Thymus (tissue), 11 donors: ENCODE results near the gene SLC26A3. TPM values are rescaled to one million over a fixed set of nuclear protein-coding genes. Genes with fewer than 3 reads are reported as not detected.
A peak's percentile ranks its signal among the peaks of the same experiment; 100 is the strongest.

ENCODE experiments used
- DNase-seq, 9 donors: peaks; one replicate each; pipeline ENCODE4 v3.0.0-alpha.2; 2013; ENCODE audit warnings: low spot score in 9 of 9, low read depth in 6 of 9, missing footprints in 1 of 9
- H3K27ac ChIP-seq, 2 donors: one replicate each; pipeline ENCODE4 v1.5.1; 2013; ENCODE audit warnings: control low read depth in 1 of 2, low read depth in 1 of 2, low read length in 1 of 2, mild to moderate bottlenecking in 1 of 2, moderate library complexity in 1 of 2
- H3K27me3 ChIP-seq, 2 donors: one replicate each; pipeline ENCODE4 v1.5.1; 2013; ENCODE audit warnings: low read length in 1 of 2; ENCODE audit not compliant: control insufficient read depth in 2 of 2, insufficient read depth in 1 of 2
- H3K36me3 ChIP-seq, 2 donors: one replicate each; pipeline ENCODE4 v1.5.1; 2013; ENCODE audit warnings: low read length in 1 of 2, mild to moderate bottlenecking in 1 of 2, moderate library complexity in 1 of 2; ENCODE audit not compliant: control insufficient read depth in 2 of 2, insufficient read depth in 2 of 2
- H3K4me1 ChIP-seq, 2 donors: one replicate each; pipeline ENCODE4 v1.5.1; 2013; ENCODE audit warnings: low read length in 2 of 2; ENCODE audit not compliant: control insufficient read depth in 2 of 2, insufficient read depth in 2 of 2
- H3K4me3 ChIP-seq, 2 donors: one replicate each; pipeline ENCODE4 v1.5.1; 2013; ENCODE audit warnings: low read length in 2 of 2, control low read depth in 1 of 2, mild to moderate bottlenecking in 1 of 2
- H3K9me3 ChIP-seq, 2 donors: one replicate each; pipeline ENCODE4 v1.5.1; 2013; ENCODE audit warnings: low read length in 1 of 2, mild to moderate bottlenecking in 1 of 2; ENCODE audit not compliant: control insufficient read depth in 2 of 2, insufficient read depth in 1 of 2
- WGBS: extraction: QIAGEN DNeasy Blood & Tissue Kit; methylation state at CpG from one replicate; pipeline ENCODE4 v1.1.7; 2013; 5-methylcytosine and 5-hydroxymethylcytosine counted together
- polyA plus RNA-seq: library from polyadenylated mRNA; stranded (reverse); fragments of 200-250 nt; gene quantifications from one replicate; pipeline ENCODE4 v1.2.3, GENCODE V29; 2013
- total RNA-seq: library from RNA; stranded (reverse); fragments of 120-200 nt; gene quantifications from one replicate; pipeline ENCODE4 v1.2.4, GENCODE V29; 2013
- donor health status: healthy.

The SLC26A3 gene
- total and polyA plus RNA-seq, 2 donors, result 0.09 to 0.11 TPM

DNA sequence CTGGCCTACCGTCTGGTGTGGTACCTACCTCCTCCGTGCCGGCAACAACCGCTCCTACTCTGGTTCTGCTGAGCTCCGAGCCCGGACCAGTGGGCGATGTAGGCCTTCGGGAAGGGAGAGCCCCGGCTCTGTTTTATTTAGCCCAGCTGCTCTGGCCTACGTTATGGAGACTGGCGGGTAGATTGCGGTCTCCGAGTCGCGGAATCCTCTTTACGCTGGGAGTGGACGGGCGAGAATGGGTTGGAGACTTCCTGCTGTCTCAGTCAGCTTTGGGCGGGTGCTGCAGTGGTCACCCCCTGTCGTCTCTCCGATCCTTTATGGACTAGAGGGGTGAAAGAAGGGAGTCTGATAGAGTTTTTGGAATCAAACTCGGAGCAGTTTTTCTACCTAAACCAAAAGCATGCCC, 58.7 kb downstream of the SLC26A3 start:
- Histone ChIP-seq H3K9me3 (no peaks in the 10 kb centered on the region), H3K27ac (peak overlapping the region; percentile 98 to 100), H3K36me3 (peaks cover 0 to 4% of the 10 kb centered on the region in 2 donors), H3K4me3 (peak overlapping the region; percentile 62 to 91), H3K4me1 (peaks cover 17 to 18% of the 10 kb centered on the region in 2 donors), H3K27me3 (no peaks in the 10 kb centered on the region)
- DNase-seq, result peak in 1 of 9 donors; percentile 4
- WGBS, result under 1% methylated on average over 22 of the region's 22 CpGs

DNA sequence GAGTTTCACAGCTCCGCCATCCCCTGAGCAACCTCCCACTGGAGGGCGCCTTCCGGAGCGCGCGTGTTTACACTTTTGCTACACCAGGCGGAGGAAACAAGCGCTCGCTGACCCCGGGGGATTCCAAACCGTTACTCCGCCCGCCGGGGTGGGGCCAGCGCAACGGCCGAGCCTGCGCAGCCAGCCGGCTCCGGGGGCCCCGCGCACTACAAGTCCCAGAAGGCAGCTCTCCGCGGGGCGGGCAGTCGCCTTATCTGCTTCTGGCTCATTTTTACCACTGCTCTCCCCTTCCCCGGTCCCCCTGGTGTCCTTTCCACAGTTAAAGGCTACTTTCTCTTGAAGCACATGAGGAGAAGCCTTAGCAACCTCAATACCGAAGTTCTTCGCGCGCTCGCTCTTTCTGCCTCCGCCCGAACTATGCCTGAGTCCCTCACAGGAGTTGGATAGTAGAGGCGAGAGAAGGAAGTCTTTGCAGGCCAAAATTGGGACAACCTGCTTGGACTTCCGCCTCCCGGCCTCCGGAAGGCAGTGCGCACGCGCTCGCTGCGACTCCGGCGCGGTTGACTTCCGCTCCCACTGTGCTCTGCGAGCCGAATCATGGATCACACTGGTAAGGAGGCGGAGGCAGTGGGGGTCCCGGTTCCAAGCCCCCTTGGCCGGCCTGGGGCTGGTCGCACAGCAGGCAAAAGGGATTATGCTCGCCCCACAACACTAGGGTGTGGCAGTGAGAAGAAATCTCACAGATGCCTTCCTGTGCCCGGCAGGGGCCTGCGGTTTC, 59.3 kb downstream of the SLC26A3 start, which contains the start of gene CBLL1:
Gene CBLL1, plus strand, starts transcription at position 576 of the 778 bp plus-strand sequence. Its CDS starts 22 bp downstream, at position 598.
- WGBS, result under 1% methylated on average over 56 of the region's 56 CpGs
- Histone ChIP-seq H3K9me3 (no peaks in the 10 kb centered on the region), H3K4me1 (peaks cover 17 to 18% of the 10 kb centered on the region in 2 donors), H3K4me3 (peak within 1 kb of the TSS; percentile 62 to 91), H3K36me3 (peaks cover 0 to under 1% of the 10 kb centered on the region in 2 donors), H3K27ac (peak within 1 kb of the TSS; percentile 98 to 100), H3K27me3 (no peaks in the 10 kb centered on the region)
- peak; percentile 85 to 97 (median 93) for DNase-seq

DNA sequence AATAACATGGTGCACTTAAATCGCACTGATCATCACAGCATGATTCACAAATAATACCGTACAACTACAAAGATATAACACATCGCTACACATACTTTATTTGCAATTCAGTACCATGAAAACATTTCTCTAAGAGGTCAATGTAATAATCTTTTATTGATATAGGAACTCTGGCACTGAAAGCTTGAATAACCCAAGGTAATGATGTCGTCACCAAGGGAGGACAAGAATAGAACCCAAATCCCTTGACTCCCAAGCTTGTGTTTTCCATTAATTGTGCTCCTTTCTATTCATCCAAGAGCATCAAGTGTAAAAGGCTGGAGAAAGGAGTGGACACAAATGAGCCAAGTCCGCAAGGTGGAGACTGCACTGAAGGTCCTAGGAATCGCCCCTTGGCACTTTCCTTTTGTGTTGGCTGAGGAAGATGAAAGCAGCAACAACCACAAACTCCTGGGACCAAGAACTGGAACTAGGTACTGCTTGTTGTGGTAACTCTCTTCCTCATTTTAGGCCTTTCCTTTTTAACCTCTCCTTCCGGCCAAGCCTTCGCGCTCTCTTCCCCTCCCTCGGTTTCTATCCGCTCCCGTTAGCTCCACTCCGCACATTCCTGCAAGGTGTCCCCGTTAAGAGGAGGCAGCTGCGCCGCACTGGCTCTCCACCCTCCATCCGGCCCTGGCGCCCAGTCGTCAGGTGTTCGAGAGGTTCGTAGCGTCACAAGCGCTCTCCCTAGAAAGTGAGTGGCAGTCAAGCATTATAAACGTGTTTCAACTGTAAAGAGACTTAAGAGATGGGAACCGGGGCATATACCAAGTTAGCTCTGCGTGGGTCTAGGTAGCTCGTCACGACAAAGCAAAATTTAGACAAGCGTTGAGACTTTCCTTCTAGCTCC, 60.1 kb downstream of the SLC26A3 start:
- H3K4me3 ChIP-seq, result peak overlapping the region; percentile 62 to 91
- no peaks in the 10 kb centered on the region for H3K27me3 ChIP-seq
- no peaks in the 10 kb centered on the region for H3K36me3 ChIP-seq
- 13% methylated on average over 29 of the region's 29 CpGs for WGBS
- H3K9me3 ChIP-seq, result no peaks in the 10 kb centered on the region
- peak in 1 of 9 donors; percentile 89 for DNase-seq
- H3K27ac ChIP-seq, result peak overlapping the region; percentile 98 to 100
- peaks cover 17 to 18% of the 10 kb centered on the region in 2 donors for H3K4me1 ChIP-seq

- Histone ChIP-seq H3K36me3 (no peaks in the 10 kb centered on the region), H3K9me3 (no peaks in the 10 kb centered on the region), H3K4me1 (no peaks in the 10 kb centered on the region), H3K27ac (no peak overlapping the region), H3K27me3 (no peaks in the 10 kb centered on the region), H3K4me3 (no peak overlapping the region)
- DNase-seq, result no peak
Observed at GRCh38 chr7:107728276-107728675, 74.7 kb downstream of the SLC26A3 start.

DNA sequence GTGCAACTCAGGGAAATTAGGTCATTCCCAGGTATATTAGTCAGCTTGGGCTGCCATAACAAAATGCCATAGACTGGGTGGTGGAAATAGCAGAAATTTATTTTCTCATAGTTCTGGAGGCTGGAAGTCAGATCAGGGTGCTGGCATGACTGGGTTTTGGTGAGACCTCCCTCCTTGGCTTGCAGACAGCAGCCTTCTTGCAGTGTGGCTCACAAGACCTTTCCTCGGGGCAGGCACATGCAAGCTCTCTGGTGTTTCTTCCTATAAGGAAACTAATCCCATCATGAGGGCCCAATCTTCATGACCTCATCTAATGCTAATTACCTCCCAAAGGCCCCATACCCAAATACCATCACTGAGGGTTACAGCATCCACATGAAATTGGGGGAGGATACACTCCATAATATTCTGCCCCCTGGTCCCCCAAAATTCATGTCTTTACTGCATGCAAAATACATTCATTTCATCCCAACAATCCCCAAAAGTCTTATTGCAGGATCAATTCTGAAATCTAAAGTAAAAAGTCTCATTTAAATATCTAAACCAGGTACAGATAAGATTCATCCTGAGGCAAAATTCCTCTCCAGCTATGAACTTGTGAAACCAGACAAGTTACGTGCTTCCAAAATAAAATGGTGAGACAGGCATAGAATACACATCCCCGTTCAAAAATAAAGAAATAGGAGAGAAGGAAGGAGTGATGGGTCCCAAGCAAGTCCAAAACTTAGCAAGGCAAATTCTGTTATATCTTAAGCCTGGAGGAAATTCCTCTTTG, 76.5 kb downstream of the SLC26A3 start:
- Histone ChIP-seq H3K27me3 (no peaks in the 10 kb centered on the region), H3K9me3 (no peaks in the 10 kb centered on the region), H3K36me3 (no peaks in the 10 kb centered on the region), H3K4me3 (no peak overlapping the region), H3K4me1 (no peaks in the 10 kb centered on the region), H3K27ac (no peak overlapping the region)
- WGBS, result 96% methylated on average over 3 of the region's 3 CpGs
- no peak for DNase-seq

- Histone ChIP-seq H3K36me3 (no peaks in the 10 kb centered on the region), H3K27me3 (no peaks in the 10 kb centered on the region), H3K4me3 (no peak overlapping the region), H3K27ac (no peak overlapping the region), H3K9me3 (no peaks in the 10 kb centered on the region), H3K4me1 (no peaks in the 10 kb centered on the region)
- peak in 8 of 9 donors; percentile 25 to 71 (median 44) for DNase-seq
- WGBS, result 27% methylated on average over 4 of the region's 4 CpGs
Observed at GRCh38 chr7:107725138-107725740, 77.8 kb downstream of the SLC26A3 start.

- 96% methylated on average over 2 of the region's 2 CpGs for WGBS
- Histone ChIP-seq H3K36me3 (no peaks in the 10 kb centered on the region), H3K9me3 (no peaks in the 10 kb centered on the region), H3K4me1 (no peaks in the 10 kb centered on the region), H3K4me3 (no peak overlapping the region), H3K27me3 (no peaks in the 10 kb centered on the region), H3K27ac (no peak overlapping the region)
- no peak for DNase-seq
Observed at GRCh38 chr7:107723255-107723654, 79.8 kb downstream of the SLC26A3 start.

- no peaks in the 10 kb centered on the region for H3K27me3 ChIP-seq
- 96% methylated on average over 1 of the region's 1 CpG for WGBS
- no peak for DNase-seq
Observed at GRCh38 chr7:107721286-107721685, 81.7 kb downstream of the SLC26A3 start.

More at GRCh38 chr7:107721286-107721685, 81.7 kb downstream of the SLC26A3 start:
- no peaks in the 10 kb centered on the region for H3K9me3 ChIP-seq
- no peaks in the 10 kb centered on the region for H3K36me3 ChIP-seq
- no peak overlapping the region for H3K4me3 ChIP-seq
- no peaks in the 10 kb centered on the region for H3K4me1 ChIP-seq
- H3K27ac ChIP-seq, result no peak overlapping the region
